MCF 10A (cell line): ENCODE measurements around the gene SORBS1. TPM values are rescaled to one million over a fixed set of nuclear protein-coding genes. Genes with fewer than 3 reads are reported as not detected.

Experiments used
- BruUV-seq: library from RNA; stranded (reverse); fragments of 400-500 nt; replicated peaks from 2 replicates; lab custom pipeline; 2021; lab: Mats Ljungman, UMichigan
- CTCF ChIA-PET: fragments of 300-600 bp; sonication (Branson Sonifier 250); formaldehyde crosslinking; extraction: SDS; loops from one replicate; lab custom pipeline; 2021; ENCODE audit warnings: antibody characterized with exemption, inconsistent platforms; lab: Yijun Ruan, JAX
- POLR2A ChIA-PET: fragments of 300-600, 350-650 bp; sonication (Branson Sonifier 250); formaldehyde crosslinking; extraction: SDS; loops from one replicate; lab custom pipeline; 2020; ENCODE audit warnings: antibody characterized with exemption, inconsistent platforms; lab: Yijun Ruan, JAX
- DNase-seq: peaks from one replicate; pipeline ENCODE4 v3.0.0-alpha.2; 2018; ENCODE audit not compliant: unreplicated experiment
- H3K27ac Mint-ChIP-seq: one replicate; pipeline ENCODE4 v1.8.0; 2022; ENCODE audit warnings: mild to moderate bottlenecking, low read depth, mixed read lengths; ENCODE audit not compliant: unreplicated experiment
- H3K27me3 Mint-ChIP-seq: one replicate; pipeline ENCODE4 v1.8.0; 2022; ENCODE audit warnings: mixed read lengths; ENCODE audit not compliant: insufficient read depth, unreplicated experiment
- H3K36me3 Mint-ChIP-seq: one replicate; pipeline ENCODE4 v1.8.0; 2022; ENCODE audit warnings: mild to moderate bottlenecking, moderate library complexity, mixed read lengths; ENCODE audit not compliant: insufficient read depth, unreplicated experiment
- H3K4me1 Mint-ChIP-seq: one replicate; pipeline ENCODE4 v1.8.0; 2022; ENCODE audit warnings: mixed read lengths; ENCODE audit not compliant: insufficient read depth, unreplicated experiment
- H3K4me3 Mint-ChIP-seq: one replicate; pipeline ENCODE4 v1.8.0; 2022; ENCODE audit warnings: mild to moderate bottlenecking, moderate library complexity, mixed read lengths; ENCODE audit not compliant: unreplicated experiment
- H3K9me3 Mint-ChIP-seq: one replicate; pipeline ENCODE4 v1.8.0; 2022; ENCODE audit warnings: mixed read lengths; ENCODE audit not compliant: unreplicated experiment
- intact Hi-C: fragments of 100-400 bp; cut with micrococcal nuclease; formaldehyde crosslinking; loops from 2 replicates; pipeline ENCODE4 v1.14.1; 2022
- total RNA-seq: library from RNA; stranded (reverse); gene quantifications from 2 replicates; pipeline ENCODE4 v1.2.3, GENCODE V29; 2022
- TF ChIP-seq, protein P1 (sequence below): fragments of 200-600 bp; IDR thresholded peaks from one replicate; pipeline ENCODE4 v1.8.0; 2022; ENCODE audit warnings: antibody characterized with exemption, mild to moderate bottlenecking; ENCODE audit not compliant: unreplicated experiment

SORBS1 gene
- total RNA-seq, 1 experiment from 2014 or later: 1.0 TPM

GRCh38 chr10:95458871-95459270, 102.3 kb downstream of the SORBS1 start:
- CTCF ChIA-PET: interaction anchor here (0.5 to 2.3 kb wide), 9 partner anchors 10 to 486 kb away, joined by 3 to 14 read pairs (median 3); no protein-coding TSS in a partner anchor
- H3K27ac Mint-ChIP-seq: no peak overlapping the region
- no peak overlapping the region for H3K4me3 Mint-ChIP-seq
- BruUV-seq: no TSS peak
- H3K4me1 Mint-ChIP-seq: no peaks in the 10 kb centered on the region
- H3K9me3 Mint-ChIP-seq: no peaks in the 10 kb centered on the region
- H3K27me3 Mint-ChIP-seq: no peaks in the 10 kb centered on the region
- H3K36me3 Mint-ChIP-seq: no peaks in the 10 kb centered on the region
- TF ChIP-seq, protein P1, sequence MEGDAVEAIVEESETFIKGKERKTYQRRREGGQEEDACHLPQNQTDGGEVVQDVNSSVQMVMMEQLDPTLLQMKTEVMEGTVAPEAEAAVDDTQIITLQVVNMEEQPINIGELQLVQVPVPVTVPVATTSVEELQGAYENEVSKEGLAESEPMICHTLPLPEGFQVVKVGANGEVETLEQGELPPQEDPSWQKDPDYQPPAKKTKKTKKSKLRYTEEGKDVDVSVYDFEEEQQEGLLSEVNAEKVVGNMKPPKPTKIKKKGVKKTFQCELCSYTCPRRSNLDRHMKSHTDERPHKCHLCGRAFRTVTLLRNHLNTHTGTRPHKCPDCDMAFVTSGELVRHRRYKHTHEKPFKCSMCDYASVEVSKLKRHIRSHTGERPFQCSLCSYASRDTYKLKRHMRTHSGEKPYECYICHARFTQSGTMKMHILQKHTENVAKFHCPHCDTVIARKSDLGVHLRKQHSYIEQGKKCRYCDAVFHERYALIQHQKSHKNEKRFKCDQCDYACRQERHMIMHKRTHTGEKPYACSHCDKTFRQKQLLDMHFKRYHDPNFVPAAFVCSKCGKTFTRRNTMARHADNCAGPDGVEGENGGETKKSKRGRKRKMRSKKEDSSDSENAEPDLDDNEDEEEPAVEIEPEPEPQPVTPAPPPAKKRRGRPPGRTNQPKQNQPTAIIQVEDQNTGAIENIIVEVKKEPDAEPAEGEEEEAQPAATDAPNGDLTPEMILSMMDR: no peak
- intact Hi-C loops: no loop called here
- POLR2A ChIA-PET: interaction anchor here (0.8 to 1.0 kb wide), 3 partner anchors 9 to 15 kb away, joined by 3 to 4 read pairs (median 3); no protein-coding TSS in a partner anchor
- DNase-seq: no peak

GRCh38 chr10:95458014-95458413, 103.2 kb downstream of the SORBS1 start:
- CTCF ChIA-PET: interaction anchor here (1.2 to 2.3 kb wide), 3 partner anchors 12 to 143 kb away, joined by 3 to 14 read pairs (median 3); no protein-coding TSS in a partner anchor
- no peaks in the 10 kb centered on the region for H3K27me3 Mint-ChIP-seq
- intact Hi-C loops: no loop called here
- H3K9me3 Mint-ChIP-seq: no peaks in the 10 kb centered on the region
- H3K36me3 Mint-ChIP-seq: no peaks in the 10 kb centered on the region
- no peak for DNase-seq
- TF ChIP-seq, protein P1: no peak
- no peaks in the 10 kb centered on the region for H3K4me1 Mint-ChIP-seq
- no peak overlapping the region for H3K4me3 Mint-ChIP-seq
- BruUV-seq: no TSS peak
- no peak overlapping the region for H3K27ac Mint-ChIP-seq
- POLR2A ChIA-PET: no interaction called here

DNA sequence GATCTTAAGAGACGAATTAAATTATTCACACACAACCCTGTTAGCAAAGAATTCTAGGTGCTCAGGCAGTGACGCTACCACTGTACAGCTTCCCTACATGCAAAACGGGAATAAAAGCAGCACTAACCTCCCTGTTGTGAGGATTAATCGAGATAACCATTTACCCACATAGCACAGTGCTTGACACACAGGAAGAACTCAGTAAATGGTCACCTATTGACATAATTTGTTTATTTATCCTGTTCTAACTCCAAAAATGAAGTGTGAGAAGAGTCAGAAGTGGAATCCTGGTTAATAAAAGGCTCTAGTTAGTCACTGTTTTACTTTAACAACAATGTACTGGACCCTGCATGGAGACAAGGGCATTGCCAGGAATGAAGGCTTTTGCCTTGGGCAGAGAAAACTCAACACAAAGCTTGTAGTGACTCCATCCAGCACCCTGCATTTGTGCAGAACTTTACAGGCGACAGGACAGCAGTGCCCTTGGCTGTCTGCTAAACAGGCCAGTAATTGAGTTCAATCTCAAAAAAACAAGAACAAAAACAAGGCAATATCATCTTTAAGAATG, 103.8 kb downstream of the SORBS1 start:
- Mint-ChIP-seq H3K4me3 (no peak overlapping the region), H3K27ac (no peak overlapping the region), H3K9me3 (no peaks in the 10 kb centered on the region), H3K27me3 (no peaks in the 10 kb centered on the region), H3K4me1 (no peaks in the 10 kb centered on the region), H3K36me3 (no peaks in the 10 kb centered on the region)
- TF ChIP-seq, protein P1: no peak
- no TSS peak for BruUV-seq
- ChIA-PET POLR2A (no interaction called here), CTCF (no interaction called here)
- intact Hi-C loops: no loop called here
- DNase-seq: no peak

DNA sequence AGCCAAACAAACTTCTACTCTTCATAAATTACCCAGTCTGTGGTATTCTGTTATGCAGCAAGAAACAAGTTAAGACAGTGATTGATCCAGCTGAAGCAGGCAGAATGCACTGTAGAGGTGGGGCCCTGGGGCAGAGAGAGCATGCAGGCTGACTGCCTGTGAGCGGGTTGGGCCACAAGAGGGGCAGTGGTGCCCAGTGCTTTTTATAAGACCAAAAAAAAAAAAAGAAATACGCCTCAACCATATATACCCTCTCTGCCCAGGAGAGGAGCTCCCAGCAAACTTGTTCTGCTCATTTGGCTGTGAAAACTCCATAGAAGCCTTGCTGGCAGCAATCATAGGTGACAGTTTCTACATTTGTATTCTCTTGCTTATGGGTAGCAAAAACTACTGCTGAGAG, 104.7 kb downstream of the SORBS1 start:
- Mint-ChIP-seq H3K27me3 (no peaks in the 10 kb centered on the region), H3K27ac (no peak overlapping the region), H3K4me3 (no peak overlapping the region), H3K9me3 (no peaks in the 10 kb centered on the region), H3K4me1 (no peaks in the 10 kb centered on the region), H3K36me3 (no peaks in the 10 kb centered on the region)
- intact Hi-C loops: no loop called here
- POLR2A ChIA-PET: interaction anchor here (0.7 kb wide), 1 partner anchor 81 kb away, joined by 3 read pairs; no protein-coding TSS in a partner anchor
- no TSS peak for BruUV-seq
- CTCF ChIA-PET: interaction anchor here (0.6 to 2.9 kb wide), 8 partner anchors 11 to 810 kb away, joined by 3 to 18 read pairs (median 4); no protein-coding TSS in a partner anchor
- no peak for DNase-seq
- TF ChIP-seq, protein P1: no peak
